Aorta (tissue), 5 donors: Measurements from ENCODE around the gene PDE4A. TPM values are rescaled to one million over a fixed set of nuclear protein-coding genes. Genes with fewer than 3 reads are reported as not detected.
"Not testable (repeated sequence)": the region's sequence is repeated elsewhere in the genome, so short reads cannot be mapped to it uniquely, and the experiment has no call there.

Source experiments
- ATAC-seq: fragments of 200-7000 bp; cut with Tn5 transposase; one replicate; pipeline ENCODE4 v1.9.1; 2022; ENCODE audit warnings: moderate library complexity; ENCODE audit not compliant: low FRiP score
- DNase-seq, 2 donors: peaks; one replicate each; pipeline ENCODE4 v3.0.0-alpha.2; 2020
- H3K27ac ChIP-seq, 2 donors: one replicate each; pipeline ENCODE4 v1.5.1; 2013; ENCODE audit warnings: low read length in 2 of 2, mild to moderate bottlenecking in 2 of 2, moderate library complexity in 2 of 2, control low read depth in 1 of 2, inconsistent platforms in 1 of 2, low read depth in 1 of 2
- H3K27me3 ChIP-seq, 2 donors: one replicate each; pipeline ENCODE4 v1.6.1; 2013; ENCODE audit warnings: control low read depth in 1 of 2, low read length in 1 of 2, mild to moderate bottlenecking in 1 of 2, moderate library complexity in 1 of 2; ENCODE audit not compliant: insufficient read depth in 2 of 2, control insufficient read depth in 1 of 2
- H3K36me3 ChIP-seq, 2 donors: one replicate each; pipeline ENCODE4 v1.6.1; 2013; ENCODE audit warnings: control low read depth in 1 of 2, low read length in 1 of 2, mild to moderate bottlenecking in 1 of 2; ENCODE audit not compliant: insufficient read depth in 2 of 2, control insufficient read depth in 1 of 2
- H3K4me1 ChIP-seq, 2 donors: one replicate each; pipeline ENCODE4 v1.6.1; 2013; ENCODE audit warnings: low read length in 2 of 2, control low read depth in 1 of 2, mild to moderate bottlenecking in 1 of 2, moderate library complexity in 1 of 2; ENCODE audit not compliant: insufficient read depth in 2 of 2, control insufficient read depth in 1 of 2
- H3K4me3 ChIP-seq, 2 donors: one replicate each; pipeline ENCODE4 v1.5.1; 2013; ENCODE audit warnings: low read length in 2 of 2, control low read depth in 1 of 2, mild to moderate bottlenecking in 1 of 2
- H3K9me3 ChIP-seq: one replicate; pipeline ENCODE4 v1.6.1; 2013; ENCODE audit warnings: mild to moderate bottlenecking, low read length; ENCODE audit not compliant: control insufficient read depth
- WGBS, 2 donors: extraction: QIAGEN DNeasy Blood & Tissue Kit; methylation state at CpG; one replicate each; pipeline ENCODE4 v1.1.7; 2013; 5-methylcytosine and 5-hydroxymethylcytosine counted together
- intact Hi-C, 2 donors: fragments of 100-400 bp; cut with DNase I; formaldehyde crosslinking; loops; one replicate each; pipeline versions ENCODE4 v1.14.2 to v1.15.0; 2022
- long read RNA-seq, 2 donors: library from polyadenylated mRNA; unstranded; transcript quantifications; one replicate each; pipeline ENCODE4 v2.0.0, GENCODE V29; 2020 to 2021
- polyA plus RNA-seq, 2 donors: library from polyadenylated mRNA; stranded (reverse); fragments of 200-250 nt; gene quantifications; one replicate each; pipeline ENCODE4 v1.2.3, GENCODE V29; 2013
- total RNA-seq, 2 donors: library from RNA; stranded (reverse); fragmentation: NEBNext Ultra II Directional; extraction: Animal tissue kit (Norgen Biotek cat#: 25700); gene quantifications; one replicate each; pipeline ENCODE4 v1.2.1, GENCODE V29; 2021
- donor health status: healthy with polysubstance abuse.
- donor health status: Bipolar disorder and iron deficiency.
- donor health status: DM: no; HTN: no; CAD: no.
- donor health status: DM: no; HTN: no; CAD: no.
- donor health status: DM: yes; HTN: yes; CAD: no.

PDE4A gene
- 10 to 100 TPM; 12.3 to 30.2 TPM for total RNA-seq
- polyA plus RNA-seq = 10 to 100 TPM in 1 of 2 donors, 1 to 10 TPM in 1; 8.6 to 13.6 TPM
- long read RNA-seq, donor 1, transcript PDE4A-201 (15 exons, 2,583 nt) = major isoform, 8 of 17 reads
- long read RNA-seq, donor 1, partial matches to known transcripts = 8 of 17 reads
- long read RNA-seq, donor 1, other reads (novel, unspliced or antisense) = 1 of 17 reads
- long read RNA-seq, donor 2, transcript PDE4A-201 (15 exons, 2,583 nt) = major isoform, 9 of 30 reads
- long read RNA-seq, donor 2, partial matches to known transcripts = 11 of 30 reads
- long read RNA-seq, donor 2, other reads (novel, unspliced or antisense) = 10 of 30 reads

DNA sequence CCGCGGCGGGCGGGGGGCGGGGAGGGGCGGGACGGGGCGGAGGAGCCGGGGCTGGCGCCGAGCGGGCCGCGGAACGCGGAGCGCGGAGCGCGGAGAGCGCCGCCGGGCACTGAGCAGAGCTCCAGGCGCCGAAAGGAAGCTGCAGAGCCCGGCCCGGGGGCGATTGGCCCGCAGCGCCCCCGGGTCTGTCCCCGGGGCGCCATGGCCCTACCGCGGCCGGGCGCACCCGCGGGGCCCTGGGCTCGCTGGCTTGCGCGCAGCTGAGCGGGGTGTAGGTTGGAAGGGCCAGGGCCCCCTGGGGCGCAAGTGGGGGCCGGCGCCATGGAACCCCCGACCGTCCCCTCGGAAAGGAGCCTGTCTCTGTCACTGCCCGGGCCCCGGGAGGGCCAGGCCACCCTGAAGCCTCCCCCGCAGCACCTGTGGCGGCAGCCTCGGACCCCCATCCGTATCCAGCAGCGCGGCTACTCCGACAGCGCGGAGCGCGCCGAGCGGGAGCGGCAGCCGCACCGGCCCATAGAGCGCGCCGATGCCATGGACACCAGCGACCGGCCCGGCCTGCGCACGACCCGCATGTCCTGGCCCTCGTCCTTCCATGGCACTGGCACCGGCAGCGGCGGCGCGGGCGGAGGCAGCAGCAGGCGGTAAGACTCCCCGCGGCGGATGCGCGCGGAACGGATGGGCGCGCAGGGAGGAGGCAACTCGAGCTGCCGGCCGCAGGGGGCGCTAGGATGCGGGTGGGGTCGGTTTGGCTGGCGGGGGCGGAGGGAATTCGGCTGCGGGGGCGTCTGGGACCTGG, at the start of gene PDE4A:
TSS of gene PDE4A (plus strand) at position 95 of the 796 bp plus-strand sequence. CDS start at position 322, 227 bp downstream.
- H3K27me3 ChIP-seq = no peaks in the 10 kb centered on the region
- ATAC-seq (no peak), DNase-seq (no peak)
- H3K36me3 ChIP-seq = no peaks in the 10 kb centered on the region
- 1% methylated on average over 82 to 104 of the region's 104 CpGs for WGBS, 2 donors
- no peak within 1 kb of the TSS for H3K4me3 ChIP-seq
- no peaks in the 10 kb centered on the region for H3K9me3 ChIP-seq
- intact Hi-C loops = no loop called here
- no peak within 1 kb of the TSS for H3K27ac ChIP-seq
- no peaks in the 10 kb centered on the region for H3K4me1 ChIP-seq

DNA sequence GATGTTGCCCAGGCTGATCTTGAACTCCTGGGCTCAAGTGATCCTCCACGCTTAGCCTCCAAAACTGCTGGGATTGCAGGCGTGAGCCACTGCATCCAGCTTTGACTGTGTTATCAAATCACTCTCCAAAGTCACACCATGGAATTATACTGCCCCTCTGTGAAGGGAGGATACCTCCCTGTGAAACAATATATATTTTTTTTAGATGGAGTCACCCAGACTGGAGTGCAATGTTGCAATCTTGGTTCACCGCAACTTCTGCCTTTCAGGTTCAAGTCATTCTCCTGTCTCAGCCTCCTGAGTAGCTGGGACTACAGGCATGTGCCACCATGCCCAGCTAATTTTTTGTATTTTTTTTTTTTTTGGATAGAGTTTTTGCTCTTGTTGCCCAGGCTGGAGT, 47.6 kb upstream of the PDE4A start:
- WGBS, 2 donors = 94% methylated on average over 3 of the region's 3 CpGs
- no peaks in the 10 kb centered on the region for H3K9me3 ChIP-seq
- ATAC-seq = no peak
- intact Hi-C loops = no loop called here
- H3K36me3 ChIP-seq = no peaks in the 10 kb centered on the region
- no peaks in the 10 kb centered on the region for H3K27me3 ChIP-seq
- no peak overlapping the region for H3K27ac ChIP-seq
- DNase-seq = no peak
- H3K4me1 ChIP-seq = no peaks in the 10 kb centered on the region
- H3K4me3 ChIP-seq = no peak overlapping the region

GRCh38 chr19:10374931-10375330, 45.4 kb upstream of the PDE4A start:
- 85 to 91% methylated on average over 5 of the region's 5 CpGs for WGBS, 2 donors
- Histone ChIP-seq H3K9me3 (no peaks in the 10 kb centered on the region), H3K4me3 (no peak overlapping the region), H3K27ac (no peak overlapping the region), H3K36me3 (no peaks in the 10 kb centered on the region), H3K27me3 (no peaks in the 10 kb centered on the region), H3K4me1 (no peaks in the 10 kb centered on the region)
- ATAC-seq (no peak), DNase-seq (no peak)
- intact Hi-C loops = no loop called here

DNA sequence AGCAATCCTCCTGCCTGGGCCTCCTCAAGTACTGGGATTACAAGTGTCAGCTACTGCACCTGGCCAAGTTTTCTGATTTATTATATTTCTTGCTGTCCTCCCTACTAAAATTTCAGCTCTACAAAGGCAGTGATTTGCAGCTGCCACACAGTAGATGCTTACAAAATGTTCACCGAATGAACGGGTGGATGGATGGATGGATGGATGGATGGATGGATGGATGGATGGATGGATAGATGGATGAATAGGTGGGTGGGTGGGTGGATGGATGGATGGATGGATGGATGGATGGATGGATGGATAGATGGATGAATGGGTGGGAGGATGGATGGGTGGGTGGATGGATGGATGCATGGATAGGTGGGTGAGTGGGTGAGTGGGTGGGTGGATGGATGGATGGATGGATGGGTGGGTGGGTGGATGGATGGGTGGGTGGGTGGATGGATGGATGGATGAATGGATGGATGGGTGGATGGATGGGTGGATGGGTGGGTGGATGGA, 43.1 kb upstream of the PDE4A start:
- ATAC-seq, H3K4me1 ChIP-seq, H3K9me3 ChIP-seq, H3K36me3 ChIP-seq, H3K27ac ChIP-seq, H3K27me3 ChIP-seq, intact Hi-C loops, DNase-seq, H3K4me3 ChIP-seq: not testable (repeated sequence)
- WGBS, 2 donors = 92 to 95% methylated on average over 2 of the region's 2 CpGs

DNA sequence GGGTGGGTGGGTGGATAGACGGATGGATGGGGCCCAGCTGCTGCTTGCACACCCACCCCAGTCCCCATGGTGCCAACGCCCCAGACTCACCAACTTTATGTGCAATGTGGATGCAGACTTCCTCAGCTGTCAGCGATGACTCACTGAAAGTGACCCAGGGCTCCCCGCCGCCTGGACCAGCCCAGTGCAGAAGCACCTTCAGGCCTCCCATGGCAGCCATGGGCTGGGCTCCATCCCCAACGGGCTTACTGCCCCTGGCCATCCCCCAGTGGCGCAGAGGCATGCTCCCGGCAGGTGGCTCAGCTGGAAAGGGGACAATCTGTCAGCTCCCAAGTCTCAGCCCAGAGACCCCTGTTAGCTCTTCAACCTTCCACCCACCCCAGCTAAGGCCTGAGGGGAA, 42.2 kb upstream of the PDE4A start:
- H3K27me3 ChIP-seq = no peaks in the 10 kb centered on the region
- no peak overlapping the region for H3K27ac ChIP-seq
- 93 to 95% methylated on average over 8 of the region's 8 CpGs for WGBS, 2 donors
- H3K9me3 ChIP-seq = no peaks in the 10 kb centered on the region
- H3K4me3 ChIP-seq = no peak overlapping the region
- no peak for DNase-seq
- intact Hi-C loops = no loop called here
- no peaks in the 10 kb centered on the region for H3K36me3 ChIP-seq
- no peak for ATAC-seq
- no peaks in the 10 kb centered on the region for H3K4me1 ChIP-seq

GRCh38 chr19:10379880-10380312, 40.4 kb upstream of the PDE4A start:
- DNase-seq = no peak
- no peaks in the 10 kb centered on the region for H3K27me3 ChIP-seq
- no peaks in the 10 kb centered on the region for H3K36me3 ChIP-seq
- H3K9me3 ChIP-seq = no peaks in the 10 kb centered on the region
- H3K4me1 ChIP-seq = no peaks in the 10 kb centered on the region
- H3K27ac ChIP-seq = no peak overlapping the region
- no peak for ATAC-seq
- peak overlapping the region; percentile 52 to 84 for H3K4me3 ChIP-seq
- intact Hi-C loops = loop anchor here in 1 of 2 donors (5.0 kb wide), 1 partner anchor 43 kb away; the partner anchor contains the start of gene ICAM3
- 2% methylated on average over 10 of the region's 10 CpGs for WGBS, 2 donors

DNA sequence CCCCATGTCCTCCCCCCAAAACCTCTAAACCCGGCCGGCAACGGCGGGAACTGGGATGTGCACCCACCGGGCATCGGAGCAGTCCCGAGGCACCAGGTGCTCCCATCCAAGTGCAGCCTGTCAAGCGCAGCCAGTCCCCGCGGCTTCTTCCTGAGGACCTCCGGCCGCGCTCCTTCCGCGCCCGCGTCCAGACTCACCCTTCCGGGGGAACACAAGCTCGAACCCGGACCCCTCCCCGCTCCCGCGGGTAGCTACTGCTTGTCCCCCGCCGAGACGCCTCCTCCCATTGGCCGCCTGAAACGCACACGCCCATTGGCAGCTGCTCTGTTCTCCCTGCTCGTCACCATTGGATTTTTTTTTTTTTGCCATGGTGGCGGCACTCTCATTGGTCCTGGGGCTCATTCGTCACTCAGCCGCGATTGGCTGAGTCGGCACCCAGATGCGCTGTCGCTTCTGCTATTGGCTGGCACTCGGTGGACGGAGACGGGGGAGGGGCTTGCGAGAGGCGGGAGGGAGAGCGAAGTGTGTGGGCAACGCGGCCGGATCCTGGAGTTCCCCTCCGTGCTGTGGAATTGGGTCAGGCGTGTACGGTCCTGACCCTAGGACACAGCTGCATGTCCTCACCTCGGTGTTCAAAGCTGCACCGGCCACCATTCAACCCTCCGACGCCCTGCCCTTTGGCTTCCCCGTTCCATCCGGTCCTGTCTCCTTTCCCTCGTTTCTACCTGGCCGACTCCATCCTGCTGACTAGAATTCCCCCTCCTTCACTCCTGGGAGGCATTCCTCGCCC, 39.8 kb upstream of the PDE4A start, which contains the start of gene TYK2:
TSS of gene TYK2 (minus strand) at position 260 of the 790 bp plus-strand sequence. CDS start 2,166 bp downstream, outside the sequence.
- DNase-seq (peak; percentile 98 to 99), ATAC-seq (peak; percentile 99)
- peak within 1 kb of the TSS; percentile 52 to 84 for H3K4me3 ChIP-seq
- intact Hi-C loops = loop anchor here in 1 of 2 donors (5.0 kb wide), 1 partner anchor 43 kb away; the partner anchor contains the start of gene ICAM3
- no peaks in the 10 kb centered on the region for H3K4me1 ChIP-seq
- H3K9me3 ChIP-seq = no peaks in the 10 kb centered on the region
- 0 to 1% methylated on average over 50 to 58 of the region's 58 CpGs for whole genome bisulfite sequencing, 2 donors
- no peaks in the 10 kb centered on the region for H3K36me3 ChIP-seq
- H3K27ac ChIP-seq = peak within 1 kb of the TSS in 1 of 2 donors; percentile 3
- H3K27me3 ChIP-seq = no peaks in the 10 kb centered on the region

DNA sequence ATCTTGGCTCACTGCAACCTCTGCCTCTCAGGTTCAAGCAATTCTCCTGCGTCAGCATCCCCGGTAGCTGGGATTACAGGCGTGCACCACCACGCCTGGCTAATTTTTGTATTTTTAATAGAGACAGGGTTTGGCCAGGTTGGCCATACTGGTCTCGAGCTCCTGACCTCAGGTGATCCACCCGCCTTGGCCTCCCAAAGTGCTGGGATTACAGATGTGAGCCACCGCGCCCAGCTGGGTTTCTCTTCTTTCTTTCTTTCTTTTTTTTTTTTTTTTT, 37.2 kb upstream of the PDE4A start:
- not testable (repeated sequence) for ATAC-seq, H3K27ac ChIP-seq, H3K4me3 ChIP-seq, DNase-seq, H3K36me3 ChIP-seq, H3K9me3 ChIP-seq, H3K4me1 ChIP-seq, H3K27me3 ChIP-seq
- intact Hi-C loops = loop anchor here in 1 of 2 donors (5.0 kb wide), 1 partner anchor 46 kb away; the partner anchor contains the start of gene ICAM3
- WGBS, 2 donors = 85 to 92% methylated on average over 8 of the region's 8 CpGs
